ENCODE results near the gene PIK3CB. TPM values are rescaled to one million over a fixed set of nuclear protein-coding genes. Genes with fewer than 3 reads are reported as not detected.

PIK3CB gene
- total RNA-seq, 6 donors from 2014 or later = 26.1 to 77.2 (median 40.6) TPM

GRCh38 chr3:138687236-138687635, 147.5 kb downstream of the PIK3CB start:
- TF ChIP-seq POLR2A (IDR thresholded peaks at IDR 0.05) = no peak
- no peak for TF ChIP-seq POLR2AphosphoS5 (IDR thresholded peaks at IDR 0.05)
- TF ChIP-seq, protein P1, sequence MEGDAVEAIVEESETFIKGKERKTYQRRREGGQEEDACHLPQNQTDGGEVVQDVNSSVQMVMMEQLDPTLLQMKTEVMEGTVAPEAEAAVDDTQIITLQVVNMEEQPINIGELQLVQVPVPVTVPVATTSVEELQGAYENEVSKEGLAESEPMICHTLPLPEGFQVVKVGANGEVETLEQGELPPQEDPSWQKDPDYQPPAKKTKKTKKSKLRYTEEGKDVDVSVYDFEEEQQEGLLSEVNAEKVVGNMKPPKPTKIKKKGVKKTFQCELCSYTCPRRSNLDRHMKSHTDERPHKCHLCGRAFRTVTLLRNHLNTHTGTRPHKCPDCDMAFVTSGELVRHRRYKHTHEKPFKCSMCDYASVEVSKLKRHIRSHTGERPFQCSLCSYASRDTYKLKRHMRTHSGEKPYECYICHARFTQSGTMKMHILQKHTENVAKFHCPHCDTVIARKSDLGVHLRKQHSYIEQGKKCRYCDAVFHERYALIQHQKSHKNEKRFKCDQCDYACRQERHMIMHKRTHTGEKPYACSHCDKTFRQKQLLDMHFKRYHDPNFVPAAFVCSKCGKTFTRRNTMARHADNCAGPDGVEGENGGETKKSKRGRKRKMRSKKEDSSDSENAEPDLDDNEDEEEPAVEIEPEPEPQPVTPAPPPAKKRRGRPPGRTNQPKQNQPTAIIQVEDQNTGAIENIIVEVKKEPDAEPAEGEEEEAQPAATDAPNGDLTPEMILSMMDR (IDR thresholded peaks at IDR 0.05) = no peak
- TF ChIP-seq EP300 (IDR thresholded peaks at IDR 0.05) = no peak
- Histone ChIP-seq H3K27ac (peak overlapping the region in 1 of 4 donors; percentile 14), H3K4me3 (no peak overlapping the region), H3K27me3 (no peaks in the 10 kb centered on the region), H3K4me1 (peaks cover 0 to 17% (median 4%) of the 10 kb centered on the region in 4 donors), H3K36me3 (peaks cover 0 to 17% (median 1%) of the 10 kb centered on the region in 4 donors), H3K9me3 (no peaks in the 10 kb centered on the region)
- ATAC-seq (ENCODE audit: low FRiP score in 2 of 2) = no peak
- DNase-seq = no peak
- WGBS, 2 donors = 92 to 96% methylated on average over 1 of the region's 1 CpG

- ATAC-seq (ENCODE audit: low FRiP score in 2 of 2) = peak; percentile 28 to 53
- Histone ChIP-seq H3K9me3 (no peaks in the 10 kb centered on the region), H3K27me3 (no peaks in the 10 kb centered on the region), H3K4me1 (peaks cover 0 to 17% (median 4%) of the 10 kb centered on the region in 4 donors), H3K27ac (peak overlapping the region in 1 of 4 donors; percentile 14), H3K4me3 (no peak overlapping the region), H3K36me3 (peaks cover 0 to 19% (median 1%) of the 10 kb centered on the region in 4 donors)
- TF ChIP-seq, protein P1 (IDR thresholded peaks at IDR 0.05) = no peak
- no peak for TF ChIP-seq POLR2A (IDR thresholded peaks at IDR 0.05)
- TF ChIP-seq EP300 (IDR thresholded peaks at IDR 0.05) = no peak
- TF ChIP-seq POLR2AphosphoS5 (IDR thresholded peaks at IDR 0.05) = no peak
- DNase-seq = no peak
Observed at GRCh38 chr3:138686771-138687221, 147.9 kb downstream of the PIK3CB start.

- Histone ChIP-seq H3K9me3 (no peaks in the 10 kb centered on the region), H3K27me3 (no peaks in the 10 kb centered on the region), H3K36me3 (peaks cover 0 to 35% (median 1%) of the 10 kb centered on the region in 4 donors), H3K4me3 (no peak overlapping the region), H3K4me1 (peaks cover 0 to 16% (median 4%) of the 10 kb centered on the region in 4 donors), H3K27ac (no peak overlapping the region)
- DNase-seq (no peak), ATAC-seq (ENCODE audit: low FRiP score in 2 of 2) (no peak)
- TF ChIP-seq POLR2AphosphoS5 (IDR thresholded peaks at IDR 0.05) (no peak), EP300 (IDR thresholded peaks at IDR 0.05) (no peak), POLR2A (IDR thresholded peaks at IDR 0.05) (no peak)
- TF ChIP-seq, protein P1 (IDR thresholded peaks at IDR 0.05) = no peak
- WGBS, 2 donors = 56 to 64% methylated on average over 4 of the region's 4 CpGs
Observed at GRCh38 chr3:138684396-138684795, 150.3 kb downstream of the PIK3CB start.

DNA sequence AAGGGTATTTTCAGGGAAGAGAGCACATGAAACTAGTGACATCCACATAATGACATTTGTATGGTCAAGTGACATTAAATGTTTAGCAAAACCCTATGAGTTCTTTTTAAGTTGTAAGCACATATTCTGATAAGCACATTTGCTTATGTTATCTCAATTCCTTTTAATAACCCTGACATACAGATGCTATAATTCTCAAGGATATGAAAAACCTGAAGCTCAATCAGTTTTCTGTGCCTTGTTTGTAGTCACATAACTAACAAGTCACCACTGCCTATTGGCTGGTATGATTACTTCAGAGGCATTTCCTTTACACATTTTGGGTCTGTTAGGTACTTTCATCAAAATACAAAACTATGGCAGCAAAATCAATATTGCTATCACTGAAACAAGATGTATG, 152.1 kb downstream of the PIK3CB start:
- no peak for ATAC-seq (ENCODE audit: low FRiP score in 2 of 2)
- TF ChIP-seq POLR2A (IDR thresholded peaks at IDR 0.05) (no peak), POLR2AphosphoS5 (IDR thresholded peaks at IDR 0.05) (no peak), EP300 (IDR thresholded peaks at IDR 0.05) (no peak)
- TF ChIP-seq, protein P1 (IDR thresholded peaks at IDR 0.05) = no peak

More for the DNA sequence above, 152.1 kb downstream of the PIK3CB start:
- Histone ChIP-seq H3K4me1 (peaks cover 0 to 9% (median 0%) of the 10 kb centered on the region in 4 donors), H3K36me3 (peaks cover 0 to 44% (median 3%) of the 10 kb centered on the region in 4 donors), H3K27ac (no peak overlapping the region), H3K27me3 (no peaks in the 10 kb centered on the region), H3K4me3 (no peak overlapping the region), H3K9me3 (no peaks in the 10 kb centered on the region)
- no peak for DNase-seq
